Suprapubic skin (tissue), 4 donors: ENCODE data around the gene NARS2.
"Not testable (repeated sequence)": the region's sequence is repeated elsewhere in the genome, so short reads cannot be mapped to it uniquely, and the experiment has no call there.

Source experiments
- POLR2A ChIP-seq, 2 donors: fragments of 450-650 bp; IDR thresholded peaks; one replicate each; pipeline ENCODE4 v1.6.1; 2017; ENCODE audit warnings: antibody characterized with exemption in 2 of 2, mild to moderate bottlenecking in 2 of 2, moderate library complexity in 2 of 2
- POLR2AphosphoS5 ChIP-seq, 3 donors: sonication (generic); formaldehyde crosslinking; IDR thresholded peaks; one replicate each; pipeline ENCODE4 v1.6.1; 2017; ENCODE audit warnings: antibody characterized with exemption in 3 of 3
- TF ChIP-seq, protein P1 (sequence below), 2 donors: fragments of 200-600 bp in 1 of 2; fragments of 450-650 bp in 1 of 2; sonication (generic) in 1 of 2; IDR thresholded peaks; one replicate each; pipeline ENCODE4 v1.5.1; 2016 to 2019; ENCODE audit warnings: antibody characterized with exemption in 2 of 2, mild to moderate bottlenecking in 1 of 2, moderate library complexity in 1 of 2

DNA sequence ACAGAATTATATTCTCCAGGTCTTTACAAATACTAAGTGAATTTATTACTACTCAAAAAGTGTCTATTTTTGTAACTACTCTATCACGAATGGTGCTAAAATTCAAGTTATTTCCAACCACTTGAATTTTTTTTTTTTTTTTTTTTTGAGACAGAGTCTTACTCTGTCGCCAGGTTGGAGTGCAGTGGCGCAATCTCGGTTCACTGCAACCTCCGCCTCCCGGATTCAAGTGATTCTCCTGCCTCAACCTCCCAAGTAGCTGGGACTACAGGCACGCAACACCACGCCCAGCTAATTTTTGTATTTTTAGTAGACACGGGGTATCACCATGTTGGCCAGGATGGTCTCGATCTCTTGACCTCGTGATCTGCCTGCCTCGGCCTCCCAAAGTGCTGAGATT lies 11.6 kb downstream of the NARS2 start:
- TF ChIP-seq, protein P1, sequence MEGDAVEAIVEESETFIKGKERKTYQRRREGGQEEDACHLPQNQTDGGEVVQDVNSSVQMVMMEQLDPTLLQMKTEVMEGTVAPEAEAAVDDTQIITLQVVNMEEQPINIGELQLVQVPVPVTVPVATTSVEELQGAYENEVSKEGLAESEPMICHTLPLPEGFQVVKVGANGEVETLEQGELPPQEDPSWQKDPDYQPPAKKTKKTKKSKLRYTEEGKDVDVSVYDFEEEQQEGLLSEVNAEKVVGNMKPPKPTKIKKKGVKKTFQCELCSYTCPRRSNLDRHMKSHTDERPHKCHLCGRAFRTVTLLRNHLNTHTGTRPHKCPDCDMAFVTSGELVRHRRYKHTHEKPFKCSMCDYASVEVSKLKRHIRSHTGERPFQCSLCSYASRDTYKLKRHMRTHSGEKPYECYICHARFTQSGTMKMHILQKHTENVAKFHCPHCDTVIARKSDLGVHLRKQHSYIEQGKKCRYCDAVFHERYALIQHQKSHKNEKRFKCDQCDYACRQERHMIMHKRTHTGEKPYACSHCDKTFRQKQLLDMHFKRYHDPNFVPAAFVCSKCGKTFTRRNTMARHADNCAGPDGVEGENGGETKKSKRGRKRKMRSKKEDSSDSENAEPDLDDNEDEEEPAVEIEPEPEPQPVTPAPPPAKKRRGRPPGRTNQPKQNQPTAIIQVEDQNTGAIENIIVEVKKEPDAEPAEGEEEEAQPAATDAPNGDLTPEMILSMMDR (IDR thresholded peaks at IDR 0.05), result not testable (repeated sequence)
- not testable (repeated sequence) for TF ChIP-seq POLR2A, POLR2AphosphoS5 (IDR thresholded peaks at IDR 0.05)
